22Rv1 (cell line): ENCODE measurements around the gene OR52B2.

Experiments used
- CTCF ChIP-seq: fragments of 450-650 bp; IDR thresholded peaks from 2 replicates; pipeline ENCODE4 v1.5.1; 2017; ENCODE audit warnings: mild to moderate bottlenecking
- ZFX ChIP-seq: fragments of 450-650 bp; IDR thresholded peaks from 2 replicates; pipeline ENCODE4 v1.6.1; 2017; ENCODE audit warnings: antibody characterized with exemption, borderline replicate concordance

- no peak for TF ChIP-seq CTCF
- TF ChIP-seq ZFX, result no peak
Observed at GRCh38 chr11:6217722-6218121, 47.6 kb upstream of the OR52B2 start.
